Suppressor macrophage treated with lipopolysaccharide for 4 hours (primary cell): ENCODE data around the gene AKAP1.

Source experiments
- DNase-seq: peaks from one replicate; pipeline ENCODE4 v3.0.0-alpha.2; 2020

AKAP1 gene

GRCh38 chr17:57084802-57085447 lies at the start of gene AKAP1:
Gene AKAP1 (plus strand): TSS chr17:57085246. CDS start chr17:57105465, 20,219 bp downstream.
- DNase-seq: peak; percentile 98

GRCh38 chr17:57035971-57036481 lies 49.0 kb upstream of the AKAP1 start:
- no peak for DNase-seq

- DNase-seq: no peak
These were observed 47.6 kb upstream of the AKAP1 start for GRCh38 chr17:57037411-57037810.

- no peak for DNase-seq
These were observed 46.6 kb upstream of the AKAP1 start for GRCh38 chr17:57038486-57038885.

- no peak for DNase-seq
These were observed 44.5 kb upstream of the AKAP1 start for GRCh38 chr17:57040571-57040970.

- no peak for DNase-seq
These were observed 41.8 kb upstream of the AKAP1 start for GRCh38 chr17:57043276-57043675.

- peak; percentile 36 for DNase-seq
These were observed 39.8 kb upstream of the AKAP1 start for GRCh38 chr17:57044976-57045867.

GRCh38 chr17:57045868-57046704 lies 39.0 kb upstream of the AKAP1 start:
- peak; percentile 87 for DNase-seq

GRCh38 chr17:57046749-57047148 lies 38.3 kb upstream of the AKAP1 start:
- DNase-seq: peak; percentile 58

GRCh38 chr17:57048096-57048495 lies 37.0 kb upstream of the AKAP1 start:
- DNase-seq: no peak

GRCh38 chr17:57050306-57050705 lies 34.7 kb upstream of the AKAP1 start:
- peak; percentile 14 for DNase-seq

GRCh38 chr17:57051886-57052361 lies 33.1 kb upstream of the AKAP1 start:
- DNase-seq: no peak

- DNase-seq: no peak
These were observed 22.2 kb upstream of the AKAP1 start for GRCh38 chr17:57062865-57063264.

- no peak for DNase-seq
These were observed 17.9 kb upstream of the AKAP1 start for GRCh38 chr17:57067162-57067561.

- DNase-seq: no peak
These were observed 17.3 kb upstream of the AKAP1 start for GRCh38 chr17:57067781-57068180.

- no peak for DNase-seq
These were observed 16.8 kb upstream of the AKAP1 start for GRCh38 chr17:57068222-57068658.

GRCh38 chr17:57068707-57069106 lies 16.3 kb upstream of the AKAP1 start:
- no peak for DNase-seq

GRCh38 chr17:57071991-57072944 lies 12.8 kb upstream of the AKAP1 start:
- DNase-seq: no peak

- DNase-seq: no peak
These were observed 11.4 kb upstream of the AKAP1 start for GRCh38 chr17:57073626-57074025.

GRCh38 chr17:57075193-57075592 lies 9.9 kb upstream of the AKAP1 start:
- no peak for DNase-seq

- DNase-seq: no peak
These were observed 9.3 kb upstream of the AKAP1 start for GRCh38 chr17:57075785-57076184.

GRCh38 chr17:57077000-57077399 lies 8.0 kb upstream of the AKAP1 start:
- DNase-seq: no peak
